Measurements from ENCODE around the gene WNT2B. TPM values are rescaled to one million over a fixed set of nuclear protein-coding genes. Genes with fewer than 3 reads are reported as not detected.
A peak's percentile ranks its signal among the peaks of the same experiment; 100 is the strongest.

WNT2B gene
- total and polyA plus RNA-seq, 4 donors: 1.9 to 6.3 (median 4.1) TPM

DNA sequence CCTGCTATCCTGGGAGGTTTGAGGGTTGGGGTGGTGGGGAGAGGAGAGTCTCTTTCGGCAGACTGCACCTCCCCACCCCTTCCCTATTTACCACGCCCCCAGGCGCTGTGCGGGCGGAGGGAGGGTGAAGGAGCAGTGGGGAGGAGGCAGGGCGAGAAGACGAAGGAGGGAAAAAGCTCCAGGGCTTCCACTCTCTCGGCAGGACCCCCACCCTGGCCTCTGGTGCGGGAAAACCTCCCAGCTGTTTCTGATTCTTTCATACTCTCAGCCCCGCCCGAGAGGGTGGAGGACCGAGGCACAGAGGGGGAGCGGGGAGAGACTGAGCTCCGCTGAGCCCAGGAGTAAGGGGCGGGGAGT, 866 bp upstream of the WNT2B start:
- 1 to 2% methylated on average over 15 of the region's 15 CpGs for WGBS, 2 donors
- H3K27ac ChIP-seq (ENCODE audit: low read depth in 1 of 2, low read length in 1 of 2): no peak overlapping the region
- DNase-seq (peak; percentile 57 to 64 (median 58)), ATAC-seq (ENCODE audit: insufficient read depth, low FRiP score) (no peak)
- H3K4me1 ChIP-seq (ENCODE audit: control insufficient read depth in 5 of 5, insufficient read depth in 5 of 5, low read length in 5 of 5): peaks cover 0 to 43% (median 13%) of the 10 kb centered on the region in 5 donors
- peaks cover 0 to 43% (median 23%) of the 10 kb centered on the region in 3 donors for H3K27me3 ChIP-seq (ENCODE audit: control insufficient read depth in 3 of 3, insufficient read depth in 3 of 3, low read length in 2 of 3)
- H3K4me3 ChIP-seq: no peak overlapping the region
- H3K9me3 ChIP-seq (ENCODE audit: control insufficient read depth in 4 of 4, insufficient read depth in 3 of 4, low read length in 3 of 4): no peaks in the 10 kb centered on the region
- TF ChIP-seq, protein P1, sequence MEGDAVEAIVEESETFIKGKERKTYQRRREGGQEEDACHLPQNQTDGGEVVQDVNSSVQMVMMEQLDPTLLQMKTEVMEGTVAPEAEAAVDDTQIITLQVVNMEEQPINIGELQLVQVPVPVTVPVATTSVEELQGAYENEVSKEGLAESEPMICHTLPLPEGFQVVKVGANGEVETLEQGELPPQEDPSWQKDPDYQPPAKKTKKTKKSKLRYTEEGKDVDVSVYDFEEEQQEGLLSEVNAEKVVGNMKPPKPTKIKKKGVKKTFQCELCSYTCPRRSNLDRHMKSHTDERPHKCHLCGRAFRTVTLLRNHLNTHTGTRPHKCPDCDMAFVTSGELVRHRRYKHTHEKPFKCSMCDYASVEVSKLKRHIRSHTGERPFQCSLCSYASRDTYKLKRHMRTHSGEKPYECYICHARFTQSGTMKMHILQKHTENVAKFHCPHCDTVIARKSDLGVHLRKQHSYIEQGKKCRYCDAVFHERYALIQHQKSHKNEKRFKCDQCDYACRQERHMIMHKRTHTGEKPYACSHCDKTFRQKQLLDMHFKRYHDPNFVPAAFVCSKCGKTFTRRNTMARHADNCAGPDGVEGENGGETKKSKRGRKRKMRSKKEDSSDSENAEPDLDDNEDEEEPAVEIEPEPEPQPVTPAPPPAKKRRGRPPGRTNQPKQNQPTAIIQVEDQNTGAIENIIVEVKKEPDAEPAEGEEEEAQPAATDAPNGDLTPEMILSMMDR (IDR thresholded peaks at IDR 0.05; ENCODE audit: control extremely low read depth, extremely low read depth): no peak
- H3K36me3 ChIP-seq (ENCODE audit: control insufficient read depth in 4 of 4, insufficient read depth in 4 of 4, low read length in 4 of 4): no peaks in the 10 kb centered on the region
- H3K9ac ChIP-seq (ENCODE audit: insufficient read depth in 1 of 2, low read length in 2 of 2): no peak overlapping the region

DNA sequence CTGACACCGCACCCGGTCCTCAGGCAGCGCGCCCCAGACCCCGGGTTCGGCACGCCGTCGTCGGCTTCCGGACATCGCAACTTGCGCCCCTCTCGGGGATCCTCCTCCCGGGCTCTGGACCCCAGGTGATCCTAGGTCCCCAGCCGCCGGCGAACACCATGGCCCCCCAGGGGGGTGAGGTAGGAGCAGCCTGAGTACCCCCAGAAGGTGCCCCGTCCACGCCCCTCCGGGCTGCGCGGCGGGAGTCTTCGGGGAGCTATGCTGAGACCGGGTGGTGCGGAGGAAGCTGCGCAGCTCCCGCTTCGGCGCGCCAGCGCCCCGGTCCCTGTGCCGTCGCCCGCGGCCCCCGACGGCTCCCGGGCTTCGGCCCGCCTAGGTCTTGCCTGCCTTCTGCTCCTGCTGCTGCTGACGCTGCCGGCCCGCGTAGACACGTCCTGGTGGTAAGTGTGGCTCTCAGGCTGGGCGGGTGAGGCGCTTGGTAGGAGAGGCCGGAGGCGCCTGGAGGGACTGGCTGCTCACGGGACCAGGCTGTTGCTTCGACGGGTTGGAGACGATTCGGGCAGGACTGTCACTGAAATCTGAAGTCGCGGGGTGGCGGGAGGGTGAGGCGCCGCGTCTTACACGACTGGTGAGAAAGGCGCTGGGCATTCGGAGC, 367 bp downstream of the WNT2B start:
- H3K36me3 ChIP-seq (ENCODE audit: control insufficient read depth in 4 of 4, insufficient read depth in 4 of 4, low read length in 4 of 4): no peaks in the 10 kb centered on the region
- H3K9ac ChIP-seq (ENCODE audit: insufficient read depth in 1 of 2, low read length in 2 of 2): no peak overlapping the region
- peak overlapping the region; percentile 56 for H3K4me3 ChIP-seq
- DNase-seq (peak in 2 of 3 donors; percentile 36 to 50), ATAC-seq (ENCODE audit: insufficient read depth, low FRiP score) (peak; percentile 36)
- TF ChIP-seq, protein P1 (IDR thresholded peaks at IDR 0.05; ENCODE audit: control extremely low read depth, extremely low read depth): no peak
- no peaks in the 10 kb centered on the region for H3K9me3 ChIP-seq (ENCODE audit: control insufficient read depth in 4 of 4, insufficient read depth in 3 of 4, low read length in 3 of 4)
- peaks cover 0 to 43% (median 23%) of the 10 kb centered on the region in 3 donors for H3K27me3 ChIP-seq (ENCODE audit: control insufficient read depth in 3 of 3, insufficient read depth in 3 of 3, low read length in 2 of 3)
- 8 to 14% methylated on average over 55 to 66 of the region's 66 CpGs for WGBS, 2 donors
- no peak overlapping the region for H3K27ac ChIP-seq (ENCODE audit: low read depth in 1 of 2, low read length in 1 of 2)
- peaks cover 0 to 31% (median 13%) of the 10 kb centered on the region in 5 donors for H3K4me1 ChIP-seq (ENCODE audit: control insufficient read depth in 5 of 5, insufficient read depth in 5 of 5, low read length in 5 of 5)

DNA sequence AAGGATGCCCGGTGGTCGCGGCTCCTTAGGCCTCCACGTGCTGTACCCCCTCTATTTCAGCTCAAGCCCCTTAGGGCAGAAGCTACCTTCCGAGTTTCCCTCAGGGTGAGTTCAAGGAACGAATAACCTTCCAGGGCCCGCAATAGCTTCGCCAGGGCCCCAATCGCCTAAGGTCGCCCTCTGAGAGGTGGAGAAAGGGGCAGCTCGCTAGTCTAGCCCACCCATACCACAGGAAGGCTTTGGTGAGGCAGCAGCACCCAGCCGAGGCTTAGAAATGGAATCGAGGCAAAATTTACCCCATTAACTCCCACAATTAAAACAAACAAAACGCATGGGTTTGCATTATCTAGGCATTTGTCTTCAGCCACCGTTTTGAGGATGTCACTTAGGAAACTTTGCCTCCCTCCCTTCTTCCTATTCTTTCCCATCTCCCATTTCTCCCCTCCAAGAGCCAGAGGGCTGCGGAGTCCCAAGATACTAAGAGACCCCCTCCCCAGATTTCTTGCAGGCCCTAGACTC, 954 bp downstream of the WNT2B start:
- peaks cover 0 to 43% (median 23%) of the 10 kb centered on the region in 3 donors for H3K27me3 ChIP-seq (ENCODE audit: control insufficient read depth in 3 of 3, insufficient read depth in 3 of 3, low read length in 2 of 3)
- TF ChIP-seq, protein P1 (IDR thresholded peaks at IDR 0.05; ENCODE audit: control extremely low read depth, extremely low read depth): no peak
- ATAC-seq (ENCODE audit: insufficient read depth, low FRiP score) (no peak), DNase-seq (no peak)
- WGBS, 2 donors: 52 to 62% methylated on average over 16 of the region's 16 CpGs
- H3K4me1 ChIP-seq (ENCODE audit: control insufficient read depth in 5 of 5, insufficient read depth in 5 of 5, low read length in 5 of 5): peaks cover 0 to 30% (median 11%) of the 10 kb centered on the region in 5 donors
- no peak overlapping the region for H3K4me3 ChIP-seq
- H3K36me3 ChIP-seq (ENCODE audit: control insufficient read depth in 4 of 4, insufficient read depth in 4 of 4, low read length in 4 of 4): no peaks in the 10 kb centered on the region
- H3K27ac ChIP-seq (ENCODE audit: low read depth in 1 of 2, low read length in 1 of 2): no peak overlapping the region
- no peak overlapping the region for H3K9ac ChIP-seq (ENCODE audit: insufficient read depth in 1 of 2, low read length in 2 of 2)
- H3K9me3 ChIP-seq (ENCODE audit: control insufficient read depth in 4 of 4, insufficient read depth in 3 of 4, low read length in 3 of 4): no peaks in the 10 kb centered on the region
